Measurements from ENCODE around the gene PIK3IP1. TPM values are rescaled to one million over a fixed set of nuclear protein-coding genes. Genes with fewer than 3 reads are reported as not detected.

The PIK3IP1 gene
- total RNA-seq, 1 donor from 2014 or later = 4.7 TPM

DNA sequence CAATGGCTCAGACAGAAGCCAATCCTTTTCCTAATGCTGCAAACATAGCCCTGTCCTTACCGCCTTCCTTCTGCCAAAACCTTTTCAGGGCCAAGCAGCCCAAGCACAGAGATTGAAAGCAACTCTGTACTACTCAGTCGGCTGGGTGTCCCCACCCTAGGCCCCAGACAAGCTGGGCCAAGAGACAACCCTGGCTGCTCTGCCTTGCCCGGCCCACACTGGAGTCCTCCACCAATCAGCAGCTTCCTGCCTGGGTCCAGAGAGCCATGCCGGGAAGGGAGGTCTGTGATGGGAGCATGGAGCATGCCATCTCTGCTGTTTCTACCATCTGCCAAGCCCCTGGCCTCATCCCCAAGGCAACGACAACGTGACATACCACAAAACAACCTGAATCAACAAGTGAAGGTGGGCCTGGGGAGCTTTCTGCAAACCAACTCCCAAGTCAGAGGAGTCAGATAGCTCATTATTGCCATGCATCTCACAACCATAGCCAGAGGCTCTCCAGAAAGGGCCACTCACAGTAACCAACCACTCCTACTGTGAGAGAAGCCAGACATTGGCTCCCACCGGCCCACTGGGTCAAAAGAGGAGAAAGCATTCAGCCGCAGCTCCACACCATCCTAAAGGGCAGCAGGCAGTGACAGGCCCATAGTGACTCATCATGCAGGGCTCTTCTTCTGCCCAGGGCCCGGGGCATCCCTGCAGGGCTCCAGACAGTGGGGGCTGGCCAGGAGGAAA lies 35.7 kb upstream of the PIK3IP1 start:
- no peaks in the 10 kb centered on the region for H3K9me3 Mint-ChIP-seq

DNA sequence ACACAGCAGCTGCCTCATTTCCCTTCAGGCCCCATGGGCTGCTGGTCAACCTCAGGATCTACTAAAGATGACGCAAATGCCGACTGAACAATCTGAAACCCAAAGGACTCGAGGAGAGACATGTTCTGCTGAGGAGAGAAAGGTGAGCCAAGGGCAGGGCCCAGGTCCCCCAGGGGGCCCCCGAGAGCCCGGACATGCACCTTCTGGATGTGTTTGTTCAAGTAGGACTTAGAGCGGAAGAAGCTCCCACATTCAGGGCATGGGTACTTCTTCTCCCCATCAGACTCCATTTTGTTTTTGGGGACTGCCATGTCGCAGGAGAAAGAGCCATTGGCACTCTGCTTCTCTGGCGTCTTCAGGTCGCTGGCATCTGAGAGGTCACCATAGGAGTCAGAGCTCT lies 34.6 kb upstream of the PIK3IP1 start:
- Histone ChIP-seq H3K36me3 (peaks cover 4% of the 10 kb centered on the region), H3K4me2 (no peak overlapping the region), H3K27ac (no peak overlapping the region), H2AFZ (replicated peaks) (no peak overlapping the region), H3K27me3 (no peaks in the 10 kb centered on the region), H3K9ac (no peak overlapping the region), H3K79me2 (ENCODE audit: low read depth) (peaks cover 23% of the 10 kb centered on the region), H3K4me1 (peaks cover 7% of the 10 kb centered on the region), H3F3A (ENCODE audit: low read depth) (peaks cover 3% of the 10 kb centered on the region), H3K4me3 (no peak overlapping the region), H3K9me3 (ENCODE audit: low read depth) (no peaks in the 10 kb centered on the region), H4K20me1 (ENCODE audit: low read depth) (peaks cover 35% of the 10 kb centered on the region)
- TF ChIP-seq EZH2phosphoT487 (IDR thresholded peaks at IDR 0.05) = no peak
- TF ChIP-seq, protein P1, sequence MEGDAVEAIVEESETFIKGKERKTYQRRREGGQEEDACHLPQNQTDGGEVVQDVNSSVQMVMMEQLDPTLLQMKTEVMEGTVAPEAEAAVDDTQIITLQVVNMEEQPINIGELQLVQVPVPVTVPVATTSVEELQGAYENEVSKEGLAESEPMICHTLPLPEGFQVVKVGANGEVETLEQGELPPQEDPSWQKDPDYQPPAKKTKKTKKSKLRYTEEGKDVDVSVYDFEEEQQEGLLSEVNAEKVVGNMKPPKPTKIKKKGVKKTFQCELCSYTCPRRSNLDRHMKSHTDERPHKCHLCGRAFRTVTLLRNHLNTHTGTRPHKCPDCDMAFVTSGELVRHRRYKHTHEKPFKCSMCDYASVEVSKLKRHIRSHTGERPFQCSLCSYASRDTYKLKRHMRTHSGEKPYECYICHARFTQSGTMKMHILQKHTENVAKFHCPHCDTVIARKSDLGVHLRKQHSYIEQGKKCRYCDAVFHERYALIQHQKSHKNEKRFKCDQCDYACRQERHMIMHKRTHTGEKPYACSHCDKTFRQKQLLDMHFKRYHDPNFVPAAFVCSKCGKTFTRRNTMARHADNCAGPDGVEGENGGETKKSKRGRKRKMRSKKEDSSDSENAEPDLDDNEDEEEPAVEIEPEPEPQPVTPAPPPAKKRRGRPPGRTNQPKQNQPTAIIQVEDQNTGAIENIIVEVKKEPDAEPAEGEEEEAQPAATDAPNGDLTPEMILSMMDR (IDR thresholded peaks at IDR 0.05) = no peak
- TF ChIP-seq EZH2 (IDR thresholded peaks at IDR 0.05) = no peak
- H3K27me3 Mint-ChIP-seq (ENCODE audit: insufficient read depth, low read depth) = peaks cover 6% of the 10 kb centered on the region
- H3K4me1 Mint-ChIP-seq = no peaks in the 10 kb centered on the region
- DNase-seq (ENCODE audit: low spot score) = no peak
- peaks cover 48% of the 10 kb centered on the region for H3K36me3 Mint-ChIP-seq
- H3K9me3 Mint-ChIP-seq = no peaks in the 10 kb centered on the region
- no peak overlapping the region for H3K27ac Mint-ChIP-seq
- no peak overlapping the region for H3K4me3 Mint-ChIP-seq

More for the DNA sequence above, 35.7 kb upstream of the PIK3IP1 start:
- Histone ChIP-seq H3K27ac (no peak overlapping the region), H3F3A (ENCODE audit: low read depth) (peaks cover 3% of the 10 kb centered on the region), H3K4me3 (no peak overlapping the region), H3K9me3 (ENCODE audit: low read depth) (no peaks in the 10 kb centered on the region), H3K4me2 (no peak overlapping the region), H3K27me3 (no peaks in the 10 kb centered on the region), H3K36me3 (peaks cover 4% of the 10 kb centered on the region), H3K4me1 (peaks cover 7% of the 10 kb centered on the region), H3K9ac (no peak overlapping the region), H3K79me2 (ENCODE audit: low read depth) (peaks cover 29% of the 10 kb centered on the region), H2AFZ (replicated peaks) (no peak overlapping the region), H4K20me1 (ENCODE audit: low read depth) (peaks cover 46% of the 10 kb centered on the region)
- no peak for DNase-seq (ENCODE audit: low spot score)
- TF ChIP-seq, protein P1 (IDR thresholded peaks at IDR 0.05) = no peak
- TF ChIP-seq EZH2phosphoT487 (IDR thresholded peaks at IDR 0.05) = no peak
- TF ChIP-seq EZH2 (IDR thresholded peaks at IDR 0.05) = no peak
- H3K4me1 Mint-ChIP-seq = no peaks in the 10 kb centered on the region
- no peak overlapping the region for H3K4me3 Mint-ChIP-seq
- peaks cover 6% of the 10 kb centered on the region for H3K27me3 Mint-ChIP-seq (ENCODE audit: insufficient read depth, low read depth)
- H3K27ac Mint-ChIP-seq = no peak overlapping the region
- H3K36me3 Mint-ChIP-seq = peaks cover 49% of the 10 kb centered on the region

- Histone ChIP-seq H4K20me1 (ENCODE audit: low read depth) (peaks cover 15% of the 10 kb centered on the region), H2AFZ (replicated peaks) (no peak overlapping the region), H3K4me2 (no peak overlapping the region), H3K79me2 (ENCODE audit: low read depth) (no peaks in the 10 kb centered on the region), H3K27ac (no peak overlapping the region), H3K4me3 (no peak overlapping the region), H3K9ac (no peak overlapping the region), H3K9me3 (ENCODE audit: low read depth) (no peaks in the 10 kb centered on the region), H3K27me3 (no peaks in the 10 kb centered on the region), H3K4me1 (no peaks in the 10 kb centered on the region), H3K36me3 (no peaks in the 10 kb centered on the region), H3F3A (ENCODE audit: low read depth) (peaks cover 3% of the 10 kb centered on the region)
- Mint-ChIP-seq H3K36me3 (peaks cover 32% of the 10 kb centered on the region), H3K4me3 (no peak overlapping the region), H3K27ac (peak overlapping the region; percentile 17), H3K9me3 (no peaks in the 10 kb centered on the region), H3K27me3 (ENCODE audit: insufficient read depth, low read depth) (peaks cover 3% of the 10 kb centered on the region), H3K4me1 (no peaks in the 10 kb centered on the region)
- DNase-seq (ENCODE audit: low spot score) = no peak
- TF ChIP-seq, protein P1 (IDR thresholded peaks at IDR 0.05) = no peak
- no peak for TF ChIP-seq EZH2 (IDR thresholded peaks at IDR 0.05)
- TF ChIP-seq EZH2phosphoT487 (IDR thresholded peaks at IDR 0.05) = no peak
Observed at GRCh38 chr22:31323578-31324550, 31.6 kb upstream of the PIK3IP1 start.
